ENCODE data around the gene MIDN. TPM values are rescaled to one million over a fixed set of nuclear protein-coding genes. Genes with fewer than 3 reads are reported as not detected.
A peak's percentile ranks its signal among the peaks of the same experiment; 100 is the strongest.

Gene MIDN
- total RNA-seq, 1 donor from 2014 or later: 13.4 TPM

GRCh38 chr19:1257475-1258162, 9.2 kb downstream of the MIDN start:
- DNase-seq (ENCODE audit: low read depth, low spot score): no peak

- no peak for DNase-seq (ENCODE audit: low read depth, low spot score)
Measured at GRCh38 chr19:1258163-1258492, 9.7 kb downstream of the MIDN start.

- DNase-seq (ENCODE audit: low read depth, low spot score): no peak
Measured at GRCh38 chr19:1258707-1259205, 10.4 kb downstream of the MIDN start.

GRCh38 chr19:1259206-1259875, 11.0 kb downstream of the MIDN start:
- no peak for DNase-seq (ENCODE audit: low read depth, low spot score)

- no peak for DNase-seq (ENCODE audit: low read depth, low spot score)
Measured at GRCh38 chr19:1259876-1260748, 11.7 kb downstream of the MIDN start.

GRCh38 chr19:1260749-1261537, 12.6 kb downstream of the MIDN start:
- DNase-seq (ENCODE audit: low read depth, low spot score): no peak

- no peak for DNase-seq (ENCODE audit: low read depth, low spot score)
Measured at GRCh38 chr19:1261538-1261797, 13.1 kb downstream of the MIDN start.

- no peak for DNase-seq (ENCODE audit: low read depth, low spot score)
Measured at GRCh38 chr19:1261798-1262622, 13.6 kb downstream of the MIDN start.

- DNase-seq (ENCODE audit: low read depth, low spot score): no peak
Measured at GRCh38 chr19:1262623-1263123, 14.3 kb downstream of the MIDN start.

- DNase-seq (ENCODE audit: low read depth, low spot score): no peak
Measured at GRCh38 chr19:1263188-1263587, 14.8 kb downstream of the MIDN start.

- no peak for DNase-seq (ENCODE audit: low read depth, low spot score)
Measured at GRCh38 chr19:1264801-1265614, 16.6 kb downstream of the MIDN start.

GRCh38 chr19:1265615-1266128, 17.3 kb downstream of the MIDN start:
- no peak for DNase-seq (ENCODE audit: low read depth, low spot score)

- DNase-seq (ENCODE audit: low read depth, low spot score): no peak
Measured at GRCh38 chr19:1266129-1266915, 17.9 kb downstream of the MIDN start.

GRCh38 chr19:1266916-1267476, 18.6 kb downstream of the MIDN start:
- DNase-seq (ENCODE audit: low read depth, low spot score): no peak

GRCh38 chr19:1267477-1268225, 19.3 kb downstream of the MIDN start:
- no peak for DNase-seq (ENCODE audit: low read depth, low spot score)

GRCh38 chr19:1268226-1269064, 20.1 kb downstream of the MIDN start:
- no peak for DNase-seq (ENCODE audit: low read depth, low spot score)

- peak; percentile 95 for DNase-seq (ENCODE audit: low read depth, low spot score)
Measured at GRCh38 chr19:1269065-1269477, 20.7 kb downstream of the MIDN start, which contains the start of gene CIRBP. CIRBP (plus strand) TSS chr19:1269332; CDS start chr19:1270934, 1,602 bp downstream.
